Stimulated activated CD4-positive, alpha-beta T cell treated with anti-CD3 and anti-CD28 coated beads, TNF-alpha, amount 100 ng/mL, for 24 hours (primary cell): ENCODE data around the gene SLC66A2.

Source experiments
- DNase-seq, 3 experiments: peaks; one replicate each; pipeline ENCODE4 v3.0.0-alpha.2; 2020; ENCODE audit warnings: low read depth in 3 of 3

SLC66A2 gene

GRCh38 chr18:79937103-79937860 is 14.2 kb downstream of the SLC66A2 start:
- no peak for DNase-seq

DNA sequence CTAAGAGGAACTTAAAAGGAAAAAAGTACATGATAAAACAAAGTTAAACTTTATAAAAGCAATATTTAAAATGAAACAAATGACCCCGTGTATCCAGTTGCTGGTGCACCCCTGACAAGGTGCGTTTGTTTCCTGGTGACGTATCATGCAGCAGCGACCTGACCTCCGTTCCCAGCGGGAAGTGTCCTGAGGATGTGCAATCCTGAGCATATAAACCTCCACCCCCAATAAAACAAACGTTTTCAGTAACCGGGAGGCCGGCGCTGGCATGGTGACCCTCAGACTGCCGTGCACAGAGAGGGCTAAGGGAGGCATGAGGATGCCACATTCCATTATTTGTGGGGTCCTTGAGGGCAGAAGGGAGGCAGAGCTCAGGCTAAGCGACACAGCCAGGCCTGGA is 14.8 kb downstream of the SLC66A2 start:
- DNase-seq = no peak

DNA sequence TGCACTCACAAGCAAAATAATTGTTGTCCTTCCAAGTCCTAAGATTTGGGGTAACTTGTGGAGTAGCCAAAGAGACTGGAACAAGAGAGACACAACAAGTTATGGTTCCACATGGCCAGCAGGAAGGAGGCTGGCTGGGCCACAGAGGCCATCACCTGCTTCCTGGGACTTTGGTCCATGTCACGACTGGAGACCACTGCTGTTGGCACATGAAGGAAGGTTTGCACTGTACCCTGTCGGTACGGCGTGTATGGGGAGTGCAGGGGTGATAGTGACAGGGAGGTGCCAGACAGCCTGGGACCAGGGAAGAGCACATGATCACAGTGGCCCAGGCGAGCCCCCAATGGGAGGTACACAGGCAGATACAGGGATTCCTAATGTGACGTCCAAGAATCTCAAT is 15.5 kb downstream of the SLC66A2 start:
- no peak for DNase-seq

DNA sequence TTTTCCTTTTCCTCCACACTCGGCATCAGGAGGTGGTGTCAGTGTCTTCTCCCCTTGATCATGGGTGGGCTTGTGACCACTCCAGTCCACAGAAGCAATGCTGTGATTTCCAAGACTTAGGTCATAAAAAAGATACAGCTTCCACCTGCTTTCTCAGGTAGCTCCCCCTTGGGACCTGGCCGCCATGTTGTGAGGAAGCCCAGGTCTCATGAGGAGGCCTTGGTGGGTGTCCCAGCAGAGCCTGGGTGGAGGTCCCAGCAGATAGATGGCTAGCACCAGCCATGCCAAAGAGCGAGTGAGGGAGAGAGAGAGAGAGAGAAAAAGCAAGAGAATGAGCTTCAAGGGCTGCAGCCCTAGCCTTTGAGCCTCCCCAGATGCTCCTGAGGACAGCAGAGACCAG is 16.0 kb downstream of the SLC66A2 start:
- no peak for DNase-seq

DNA sequence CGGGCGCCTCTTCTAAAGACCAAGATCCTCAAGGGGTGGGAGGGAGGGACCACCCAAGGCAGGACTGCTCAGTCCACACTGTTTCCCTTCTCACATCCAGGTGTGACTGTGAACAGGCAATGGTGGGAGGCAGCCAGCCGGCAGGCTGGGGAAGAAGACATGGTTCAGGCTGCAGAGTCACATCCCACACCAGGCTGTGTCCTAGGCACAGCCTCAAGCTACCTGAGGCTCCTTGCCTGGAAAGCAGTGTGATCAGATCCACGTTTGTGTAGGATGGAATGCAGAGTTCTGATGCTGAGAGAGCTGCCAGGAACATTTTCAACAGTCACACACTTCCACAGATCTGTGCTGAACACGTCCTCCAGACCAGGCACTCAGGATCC is 16.4 kb downstream of the SLC66A2 start:
- DNase-seq = no peak

DNA sequence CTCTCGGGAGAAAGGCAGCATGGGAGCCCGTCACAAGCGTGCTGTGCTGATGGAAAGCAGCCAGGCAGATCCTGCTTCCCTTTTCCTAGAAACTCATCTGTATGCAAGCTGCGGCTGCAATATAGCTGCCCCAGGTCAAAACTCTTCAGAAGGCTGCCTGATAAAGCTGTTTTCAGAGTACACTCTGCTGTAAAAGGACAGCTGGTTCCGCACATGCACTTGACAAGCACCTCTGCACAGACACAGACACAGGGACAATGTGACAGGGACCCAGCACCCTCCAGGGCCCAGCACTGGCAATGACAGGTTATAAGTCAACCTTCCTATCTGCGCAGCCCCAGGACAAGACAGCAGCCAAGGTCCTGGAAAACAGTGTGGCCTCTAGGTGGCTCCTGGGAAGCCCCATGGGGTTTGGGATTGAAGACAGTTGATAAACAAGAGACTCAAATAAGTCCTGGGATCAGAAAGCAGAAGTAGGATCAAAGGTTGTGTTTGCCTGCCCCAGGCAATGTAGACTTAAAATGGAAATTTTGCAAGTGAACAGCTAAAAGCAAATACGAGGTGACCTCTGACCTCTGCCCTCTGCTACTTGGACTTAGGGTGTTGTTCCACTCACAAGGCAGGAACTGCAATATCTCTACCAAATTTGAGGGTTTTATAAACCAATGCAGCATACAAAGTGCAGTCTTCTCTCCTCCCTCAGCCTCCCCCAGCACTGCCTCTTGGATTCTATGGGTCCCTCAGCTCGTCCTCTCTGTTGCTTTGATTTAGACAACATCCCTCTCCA is 16.9 kb downstream of the SLC66A2 start:
- DNase-seq = no peak

DNA sequence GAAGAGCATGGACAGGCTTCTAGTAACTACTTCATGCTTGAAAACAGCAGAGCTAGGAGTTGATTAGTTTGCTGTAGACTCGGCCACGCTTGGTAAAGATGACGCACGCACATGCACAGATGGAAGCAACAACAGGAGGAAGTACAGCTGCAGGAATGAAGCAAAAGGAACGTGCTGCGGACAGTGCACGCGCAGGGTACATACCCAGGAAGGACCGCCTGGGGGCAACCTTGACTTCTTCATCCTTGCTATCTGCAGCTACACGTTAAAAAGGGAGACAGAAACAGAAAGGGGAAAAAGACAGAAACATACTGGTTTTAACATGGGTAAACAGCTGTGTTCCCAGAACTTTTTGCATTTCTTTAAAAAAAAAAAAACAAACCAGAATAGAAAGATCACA is 17.7 kb downstream of the SLC66A2 start:
- DNase-seq = no peak

DNA sequence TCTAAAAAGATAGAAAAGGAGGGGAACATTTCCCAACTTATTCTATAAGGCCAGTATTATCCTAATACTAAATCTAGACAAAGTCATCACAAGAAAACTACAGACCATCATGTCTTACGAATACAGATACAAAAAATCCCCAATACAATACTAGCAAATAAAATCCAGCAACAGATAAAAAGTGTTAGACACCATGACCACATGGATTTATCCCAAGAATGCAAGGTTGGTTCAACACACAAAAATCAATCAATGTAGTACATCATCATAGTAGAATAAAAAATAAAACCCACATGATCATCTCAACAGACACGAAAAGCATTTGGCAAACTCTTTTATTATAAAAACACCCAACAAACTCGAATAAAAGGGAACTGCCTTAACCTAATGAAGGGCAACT is 18.5 kb downstream of the SLC66A2 start:
- DNase-seq = no peak

- no peak for DNase-seq
Measured at GRCh38 chr18:79931475-79931874, 20.0 kb downstream of the SLC66A2 start.

- no peak for DNase-seq
Measured at GRCh38 chr18:79930020-79930642, 21.3 kb downstream of the SLC66A2 start.

DNA sequence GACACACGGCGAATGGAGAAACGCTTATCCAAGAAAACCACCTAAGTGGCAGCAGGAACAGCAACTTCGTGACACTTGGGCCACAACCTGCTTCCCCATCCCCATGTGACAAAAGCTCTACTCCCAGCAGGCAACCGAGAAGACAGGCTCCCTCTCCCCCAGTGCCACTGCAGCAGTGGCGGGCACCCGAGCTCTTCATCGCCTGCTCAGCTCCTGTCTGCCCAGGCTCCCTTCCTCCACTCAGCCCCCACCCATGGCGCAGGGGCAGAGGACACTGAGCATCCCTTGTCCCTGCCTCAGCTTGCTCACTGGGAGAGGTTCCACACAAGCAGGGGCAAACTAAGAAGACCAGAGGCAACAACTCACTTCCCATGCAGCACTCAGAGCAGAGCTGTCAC is 22.9 kb downstream of the SLC66A2 start:
- DNase-seq = no peak

DNA sequence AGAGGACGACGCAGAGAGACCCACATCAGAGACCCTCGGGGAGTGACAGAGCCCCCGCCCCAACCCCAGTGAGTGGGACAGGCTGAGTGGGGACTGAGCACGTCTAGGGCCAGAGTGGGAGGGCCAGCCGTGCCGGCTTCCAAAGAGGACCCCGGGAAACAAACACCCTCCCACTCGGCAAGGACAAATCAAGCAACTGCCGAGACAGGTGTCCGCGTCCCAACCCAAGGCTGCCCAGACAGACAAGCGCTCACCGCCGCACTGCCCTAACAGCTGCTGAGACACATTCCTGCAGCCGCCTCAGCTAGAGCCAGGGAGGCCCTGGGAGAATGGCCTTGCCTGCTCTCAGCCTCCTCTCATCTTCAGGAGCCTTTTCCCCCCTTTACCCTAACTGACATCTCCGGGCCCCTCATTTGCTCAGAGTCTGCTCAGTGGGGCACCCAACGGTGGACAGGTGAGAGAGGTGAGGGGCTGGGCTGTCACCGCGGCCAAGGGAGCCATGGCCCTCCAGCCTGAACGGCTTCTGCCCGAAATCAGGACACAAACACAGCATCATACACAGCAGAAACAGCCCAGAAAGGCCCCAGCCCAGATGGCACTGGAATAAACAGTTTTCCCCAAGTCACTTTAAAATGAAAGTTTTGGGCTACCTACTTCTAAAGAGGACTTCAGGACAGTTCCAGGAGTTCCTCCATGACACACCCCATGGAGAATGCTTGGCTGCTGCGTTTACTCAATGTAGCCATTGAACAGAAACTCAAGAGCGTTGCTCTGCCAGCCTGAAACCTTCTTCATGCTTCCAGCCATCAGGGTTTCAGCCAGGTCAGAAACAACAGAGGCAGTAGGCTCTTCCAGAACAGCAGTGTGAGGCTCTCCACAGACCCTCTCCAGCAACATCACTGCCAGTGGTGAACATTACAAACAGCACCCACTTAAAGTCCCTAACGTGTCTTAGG is 23.6 kb downstream of the SLC66A2 start:
- DNase-seq = no peak

DNA sequence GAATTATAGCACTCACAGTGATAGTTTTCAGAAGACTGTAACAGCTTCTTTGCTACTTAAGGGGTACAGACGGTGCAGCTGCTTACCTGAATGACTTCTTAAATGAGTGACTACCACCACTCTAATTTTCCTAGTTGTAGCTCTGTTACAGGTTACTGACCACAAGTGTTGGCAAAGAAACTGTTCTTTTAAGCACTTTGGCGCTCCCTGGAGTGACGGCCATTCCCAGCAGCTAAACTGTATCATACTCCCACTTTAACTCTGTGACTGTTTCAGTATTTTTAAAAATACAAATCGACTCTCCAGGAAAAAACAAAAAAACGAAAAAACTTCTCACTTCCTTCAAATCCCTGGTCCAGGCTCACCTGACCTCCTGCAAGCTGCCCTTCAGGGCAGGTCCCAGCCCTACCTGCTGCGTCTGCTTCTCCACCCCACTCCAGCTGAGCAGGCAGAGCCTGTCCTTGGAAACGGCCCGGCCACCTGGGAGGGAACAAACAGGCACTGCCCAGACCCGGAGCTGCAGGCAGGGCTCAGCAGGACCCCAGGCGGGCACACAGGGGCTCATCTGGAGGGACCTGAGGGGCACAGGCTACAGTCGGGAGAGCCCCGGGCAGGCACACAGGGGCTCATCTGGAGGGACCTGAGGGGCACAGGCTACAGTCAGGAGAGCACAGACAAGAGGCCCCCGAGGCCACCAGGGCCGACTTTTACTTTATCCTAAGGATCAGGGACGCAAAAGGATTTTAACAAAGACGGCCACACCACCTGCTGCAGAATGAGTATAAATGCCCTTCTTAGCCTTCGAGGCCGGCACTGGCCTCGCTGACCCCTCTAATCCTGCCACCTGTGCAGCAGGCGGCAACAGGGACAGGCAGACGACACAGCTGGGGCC is 24.5 kb downstream of the SLC66A2 start:
- no peak for DNase-seq

GRCh38 chr18:79926306-79926705 is 25.1 kb downstream of the SLC66A2 start:
- no peak for DNase-seq

- DNase-seq = no peak
Measured at GRCh38 chr18:79924814-79925731, 26.4 kb downstream of the SLC66A2 start.

GRCh38 chr18:79923896-79924585 is 27.4 kb downstream of the SLC66A2 start:
- DNase-seq = no peak

GRCh38 chr18:79922971-79923411 is 28.5 kb downstream of the SLC66A2 start:
- DNase-seq = no peak

DNA sequence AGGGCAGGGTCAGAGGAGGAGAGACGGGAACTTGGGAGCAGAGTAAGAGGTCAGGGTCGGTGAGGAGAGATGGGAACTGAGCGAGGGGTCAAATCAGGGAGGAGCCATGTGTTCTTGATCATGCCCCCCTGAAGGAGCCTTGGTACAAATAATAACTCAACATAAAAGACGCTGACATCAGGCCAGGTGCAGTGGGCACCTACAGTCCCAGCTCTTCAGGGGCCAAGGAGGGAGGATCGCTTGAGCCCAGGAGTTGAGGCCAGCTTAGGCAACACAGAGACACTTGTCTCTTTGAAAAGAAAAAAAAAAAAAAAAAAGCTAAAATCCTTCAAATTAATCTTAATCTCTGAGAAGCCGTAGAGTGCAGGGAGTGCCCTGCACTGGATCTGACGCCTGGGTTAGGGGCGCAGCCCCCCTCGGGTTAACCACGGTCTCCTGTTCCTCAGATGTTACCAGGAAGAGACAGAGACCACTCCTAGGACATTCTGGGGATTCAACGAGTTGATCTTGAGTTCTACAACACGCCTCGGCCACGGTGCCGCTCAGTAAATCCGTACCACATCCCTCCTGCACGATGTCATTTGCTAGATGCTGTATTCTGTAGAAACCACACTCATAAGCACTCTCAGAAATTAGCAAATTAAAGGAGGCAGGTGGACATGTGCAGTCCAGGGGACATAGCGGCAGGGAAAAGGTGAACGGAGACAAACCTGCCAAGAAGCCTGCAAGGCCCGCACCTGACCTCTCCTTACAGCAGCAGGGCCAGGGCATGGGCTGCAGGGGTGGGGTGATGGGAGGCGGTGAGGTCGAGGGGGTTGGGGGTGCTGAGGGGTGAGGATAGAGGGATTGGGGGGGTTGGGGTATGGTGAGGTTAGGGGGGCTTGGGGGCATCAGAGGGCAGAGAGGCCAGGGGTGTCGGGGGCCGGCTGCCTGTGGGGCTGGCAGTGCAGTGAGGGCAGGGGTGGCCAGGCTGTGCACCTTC is 29.2 kb downstream of the SLC66A2 start:
- no peak for DNase-seq
